Skeletal muscle tissue (tissue), 4 donors: Measurements from ENCODE around the gene IZUMO4. TPM values are rescaled to one million over a fixed set of nuclear protein-coding genes. Genes with fewer than 3 reads are reported as not detected.
A peak's percentile ranks its signal among the peaks of the same experiment; 100 is the strongest.

Experiments used
- H3K27ac ChIP-seq: one replicate; pipeline ENCODE4 v1.7.0; 2013; ENCODE audit warnings: mild to moderate bottlenecking, low read depth, low read length, inconsistent platforms
- H3K27me3 ChIP-seq, 3 donors: one replicate each; pipeline ENCODE4 v1.7.0; 2013; ENCODE audit warnings: low read length in 3 of 3; ENCODE audit not compliant: control insufficient read depth in 3 of 3, insufficient read depth in 3 of 3
- H3K36me3 ChIP-seq, 3 donors: one replicate each; pipeline ENCODE4 v1.7.0; 2013; ENCODE audit warnings: low read length in 3 of 3; ENCODE audit not compliant: control insufficient read depth in 3 of 3, insufficient read depth in 3 of 3
- H3K4me1 ChIP-seq, 3 donors: one replicate each; pipeline ENCODE4 v1.7.0; 2013; ENCODE audit warnings: low read length in 3 of 3, mild to moderate bottlenecking in 3 of 3; ENCODE audit not compliant: control insufficient read depth in 3 of 3, insufficient read depth in 3 of 3
- H3K4me3 ChIP-seq, 3 donors: one replicate each; pipeline ENCODE4 v1.7.0; 2013; ENCODE audit warnings: low read length in 3 of 3
- H3K9ac ChIP-seq, 3 donors: one replicate each; pipeline ENCODE4 v1.7.0; 2013; ENCODE audit warnings: low read length in 3 of 3, mild to moderate bottlenecking in 3 of 3, moderate library complexity in 2 of 3, low read depth in 1 of 3
- H3K9me3 ChIP-seq, 3 donors: one replicate each; pipeline ENCODE4 v1.7.0; 2013; ENCODE audit warnings: low read length in 3 of 3; ENCODE audit not compliant: control insufficient read depth in 3 of 3
- total RNA-seq: library from RNA; depleted of rRNA; stranded (reverse); fragments of >200 nt; gene quantifications from one replicate; pipeline ENCODE4 v1.2.3, GENCODE V29; 2014
- donor health status: Osteomylitis.

The IZUMO4 gene
- total RNA-seq, 1 donor from 2014 or later: 2.1 TPM

- Histone ChIP-seq H3K4me1 (peaks cover 56 to 81% (median 69%) of the 10 kb centered on the region in 3 donors), H3K36me3 (no peaks in the 10 kb centered on the region), H3K4me3 (peak overlapping the region; percentile 60 to 79 (median 71)), H3K27ac (peak overlapping the region; percentile 99), H3K9me3 (no peaks in the 10 kb centered on the region), H3K27me3 (no peaks in the 10 kb centered on the region), H3K9ac (peak overlapping the region; percentile 71 to 98 (median 93))
These were observed 37.1 kb upstream of the IZUMO4 start for GRCh38 chr19:2059422-2060201.

DNA sequence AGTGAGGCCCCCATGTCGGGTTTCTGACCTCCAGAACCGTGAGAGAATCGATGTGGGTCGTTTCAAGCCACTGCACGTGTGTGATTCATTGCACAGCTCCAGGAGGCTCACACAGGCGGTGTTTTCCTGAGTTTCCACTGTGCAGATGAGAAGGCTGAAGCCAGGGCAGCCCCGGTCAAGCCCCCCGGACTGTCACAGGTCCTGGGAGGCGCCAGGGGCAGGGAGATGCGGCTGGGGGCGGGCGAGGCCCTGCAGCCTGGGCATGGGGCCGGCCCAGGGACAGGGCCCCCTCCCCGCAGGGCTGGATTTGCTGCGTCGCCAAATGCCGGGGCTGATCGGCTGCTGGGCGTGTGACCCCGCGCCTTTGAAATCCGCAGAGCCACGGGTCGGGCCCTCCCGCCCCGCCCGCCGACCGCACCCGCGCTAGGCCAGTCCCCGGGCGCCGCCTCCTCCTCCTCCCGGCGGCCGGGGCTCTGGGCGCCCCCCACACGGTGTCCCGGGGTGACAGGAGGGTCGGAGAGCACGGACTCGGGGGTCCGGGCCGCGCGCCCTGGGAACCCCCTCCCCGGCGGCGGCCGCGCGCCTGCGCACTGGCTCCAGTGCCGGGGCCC lies 35.7 kb upstream of the IZUMO4 start:
- Histone ChIP-seq H3K27ac (peak overlapping the region; percentile 99), H3K36me3 (no peaks in the 10 kb centered on the region), H3K9ac (peak overlapping the region; percentile 93 to 98 (median 93)), H3K27me3 (no peaks in the 10 kb centered on the region), H3K4me3 (peak overlapping the region; percentile 71 to 81 (median 79)), H3K4me1 (peaks cover 56 to 80% (median 67%) of the 10 kb centered on the region in 3 donors), H3K9me3 (no peaks in the 10 kb centered on the region)

- peak overlapping the region; percentile 93 to 98 (median 93) for H3K9ac ChIP-seq
- no peaks in the 10 kb centered on the region for H3K36me3 ChIP-seq
- no peaks in the 10 kb centered on the region for H3K9me3 ChIP-seq
- H3K4me1 ChIP-seq: peaks cover 52 to 75% (median 62%) of the 10 kb centered on the region in 3 donors
- H3K27me3 ChIP-seq: no peaks in the 10 kb centered on the region
- H3K4me3 ChIP-seq: peak overlapping the region; percentile 69 to 90 (median 85)
- H3K27ac ChIP-seq: peak overlapping the region; percentile 99
These were observed 35.0 kb upstream of the IZUMO4 start for GRCh38 chr19:2061495-2062388.

DNA sequence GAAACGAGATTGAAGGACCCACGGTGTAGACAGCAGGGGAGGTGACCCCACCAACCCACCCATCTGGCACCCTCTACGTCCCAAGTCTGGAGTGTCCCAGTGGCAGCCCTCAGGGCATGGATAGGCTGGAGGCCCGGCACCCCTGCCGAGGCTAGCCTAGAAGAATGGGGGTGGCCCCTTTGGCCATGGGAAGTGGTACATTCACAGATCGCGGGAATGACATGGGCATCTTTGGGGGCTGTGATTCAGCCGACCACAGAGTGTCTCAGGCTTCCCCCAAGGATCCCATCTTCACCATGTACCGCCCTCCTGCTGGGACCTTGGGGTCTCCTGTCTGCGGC lies 34.4 kb upstream of the IZUMO4 start:
- H3K9me3 ChIP-seq: no peaks in the 10 kb centered on the region
- H3K4me3 ChIP-seq: peak overlapping the region; percentile 69 to 90 (median 85)
- H3K27me3 ChIP-seq: no peaks in the 10 kb centered on the region
- H3K4me1 ChIP-seq: peaks cover 50 to 73% (median 60%) of the 10 kb centered on the region in 3 donors
- H3K36me3 ChIP-seq: no peaks in the 10 kb centered on the region
- H3K9ac ChIP-seq: peak overlapping the region; percentile 83 to 98 (median 86)
- H3K27ac ChIP-seq: peak overlapping the region; percentile 99

DNA sequence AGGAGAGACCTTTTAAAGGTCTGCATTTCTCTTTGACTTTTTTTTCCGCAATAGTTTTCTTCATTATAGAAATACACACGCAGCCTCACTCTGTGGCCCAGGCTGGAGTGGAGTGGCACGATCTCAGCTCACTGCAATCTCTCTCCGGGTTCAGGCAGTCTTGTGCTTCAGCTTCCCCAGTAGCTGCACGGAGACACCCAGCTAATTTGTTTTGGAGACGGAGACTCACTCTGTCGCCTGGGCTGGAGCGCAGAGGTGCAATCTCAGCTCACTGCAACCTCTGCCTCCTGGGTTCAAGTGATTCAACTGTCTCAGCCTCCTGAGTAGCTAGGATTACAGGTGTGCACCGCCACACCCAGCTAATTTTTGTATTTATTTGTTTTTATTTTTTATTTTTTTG lies 33.9 kb upstream of the IZUMO4 start:
- Histone ChIP-seq H3K9ac (peak overlapping the region in 1 of 3 donors; percentile 98), H3K36me3 (no peaks in the 10 kb centered on the region), H3K9me3 (no peaks in the 10 kb centered on the region), H3K4me1 (peaks cover 48 to 69% (median 59%) of the 10 kb centered on the region in 3 donors), H3K27me3 (no peaks in the 10 kb centered on the region), H3K27ac (peak overlapping the region; percentile 99), H3K4me3 (no peak overlapping the region)

DNA sequence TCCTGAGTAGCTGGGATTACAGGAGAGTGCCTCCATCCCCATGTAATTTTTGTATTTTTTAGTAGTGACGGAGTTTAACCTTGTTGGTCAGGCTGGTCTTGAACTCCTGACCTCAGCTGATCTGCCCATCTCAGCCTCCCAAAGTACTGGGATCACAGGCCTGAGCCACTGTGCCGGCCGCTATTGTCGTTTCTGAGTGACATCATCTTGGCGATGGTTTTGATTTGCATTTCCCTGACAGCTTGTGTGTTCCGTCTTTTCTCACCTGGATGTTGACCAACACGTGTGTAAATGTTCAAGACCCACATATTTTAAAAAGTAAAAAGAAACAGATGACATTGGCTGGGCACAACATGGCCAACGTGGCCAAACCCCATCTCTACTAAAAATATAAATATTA lies 32.9 kb upstream of the IZUMO4 start:
- no peak overlapping the region for H3K4me3 ChIP-seq
- H3K9me3 ChIP-seq: no peaks in the 10 kb centered on the region
- H3K4me1 ChIP-seq: peaks cover 45 to 59% (median 49%) of the 10 kb centered on the region in 3 donors

DNA sequence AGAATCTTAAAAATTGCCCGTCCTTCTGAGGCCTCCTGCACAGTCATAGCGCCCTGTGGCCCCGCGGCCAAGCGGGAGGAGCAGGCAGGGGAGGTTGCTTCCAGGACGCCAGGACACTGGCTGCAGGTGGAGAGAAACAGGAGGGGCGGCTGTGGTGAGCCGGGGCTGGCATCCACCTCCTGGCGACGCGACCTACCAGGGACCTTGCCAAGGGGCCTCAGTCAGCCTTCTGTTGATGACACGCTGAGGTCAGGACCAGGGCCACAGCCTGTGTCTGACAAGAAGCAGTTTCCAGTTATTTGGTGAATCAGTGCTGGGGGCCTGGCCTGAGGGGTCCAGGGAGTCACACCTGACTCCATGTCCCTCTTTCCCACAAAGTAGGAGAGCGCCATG lies 32.3 kb upstream of the IZUMO4 start:
- no peaks in the 10 kb centered on the region for H3K36me3 ChIP-seq
- peak overlapping the region; percentile 93 for H3K27ac ChIP-seq
- H3K9me3 ChIP-seq: no peaks in the 10 kb centered on the region
- H3K4me1 ChIP-seq: peaks cover 41 to 57% (median 43%) of the 10 kb centered on the region in 3 donors
- H3K4me3 ChIP-seq: peak overlapping the region; percentile 14 to 52 (median 35)
- no peaks in the 10 kb centered on the region for H3K27me3 ChIP-seq
- H3K9ac ChIP-seq: peak overlapping the region; percentile 76 to 86 (median 78)

More for the DNA sequence above, 32.9 kb upstream of the IZUMO4 start:
- Histone ChIP-seq H3K36me3 (no peaks in the 10 kb centered on the region), H3K9ac (peak overlapping the region in 2 of 3 donors; percentile 50 to 86), H3K27ac (peak overlapping the region; percentile 72), H3K27me3 (no peaks in the 10 kb centered on the region)

DNA sequence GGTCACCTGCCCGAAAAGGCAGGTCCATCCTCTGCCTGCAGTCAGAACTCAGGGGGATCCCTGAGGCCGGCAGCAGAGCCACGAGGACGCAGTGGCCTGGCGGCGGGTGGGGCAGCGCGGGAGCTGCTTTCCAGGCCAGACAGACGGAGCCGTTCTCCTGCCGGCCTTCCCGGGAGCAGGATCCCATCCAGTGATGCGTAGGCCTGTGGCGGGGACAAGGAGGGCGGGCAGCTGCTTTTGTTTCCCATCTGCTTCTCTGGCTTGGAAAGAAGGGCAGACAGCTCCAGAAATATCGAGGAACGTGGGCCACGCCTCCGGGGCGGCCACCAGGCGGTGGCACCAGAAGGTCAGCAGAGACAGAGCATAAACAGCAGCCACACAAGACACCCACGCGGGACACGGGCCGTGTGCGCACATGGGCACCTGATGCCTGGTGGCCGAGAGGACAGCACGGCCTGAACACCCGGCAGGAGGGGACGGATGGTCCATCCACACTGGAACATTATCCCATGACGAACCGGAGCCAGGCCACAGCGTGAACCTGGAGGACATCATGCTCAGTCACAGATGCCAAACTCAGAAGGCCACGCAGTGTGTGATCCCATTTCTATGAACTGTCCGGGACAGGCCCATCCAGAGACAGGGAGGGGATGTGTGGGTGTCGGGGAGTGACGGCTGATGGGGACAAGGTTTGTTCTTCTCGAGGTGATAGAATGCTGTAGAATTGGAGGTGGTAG lies 31.8 kb upstream of the IZUMO4 start:
- H3K9ac ChIP-seq: peak overlapping the region; percentile 76 to 86 (median 78)
- no peaks in the 10 kb centered on the region for H3K9me3 ChIP-seq
- H3K36me3 ChIP-seq: no peaks in the 10 kb centered on the region
- H3K4me3 ChIP-seq: peak overlapping the region; percentile 14 to 52 (median 35)
- no peaks in the 10 kb centered on the region for H3K27me3 ChIP-seq
- H3K27ac ChIP-seq: peak overlapping the region; percentile 93
- peaks cover 40 to 57% (median 43%) of the 10 kb centered on the region in 3 donors for H3K4me1 ChIP-seq

GRCh38 chr19:2070436-2070827 lies 26.3 kb upstream of the IZUMO4 start:
- no peak overlapping the region for H3K9ac ChIP-seq
- no peaks in the 10 kb centered on the region for H3K9me3 ChIP-seq
- H3K27ac ChIP-seq: no peak overlapping the region
- peaks cover 18 to 20% (median 19%) of the 10 kb centered on the region in 3 donors for H3K36me3 ChIP-seq
- no peaks in the 10 kb centered on the region for H3K27me3 ChIP-seq
- no peak overlapping the region for H3K4me3 ChIP-seq
- H3K4me1 ChIP-seq: peaks cover 6 to 12% (median 7%) of the 10 kb centered on the region in 3 donors
